Renal cortical epithelial cell (primary cell): ENCODE measurements around the gene FAR2. TPM values are rescaled to one million over a fixed set of nuclear protein-coding genes. Genes with fewer than 3 reads are reported as not detected.
"Not testable (repeated sequence)": the region's sequence is repeated elsewhere in the genome, so short reads cannot be mapped to it uniquely, and the experiment has no call there.

ENCODE experiments used
- DNase-seq: peaks from one replicate; pipeline ENCODE4 v3.0.0-alpha.2; 2011; ENCODE audit warnings: low read depth
- total RNA-seq: library from RNA; depleted of rRNA; stranded (reverse); fragments of >200 nt; gene quantifications from 2 replicates; pipeline ENCODE4 v1.2.3, GENCODE V29; 2014

FAR2 gene
- total RNA-seq = 1.6 and 17.0 TPM in 2 replicates

- peak; percentile 3 for DNase-seq
Observed at GRCh38 chr12:29148911-29149690, at the start of gene FAR2. Gene FAR2 (plus strand): TSS chr12:29149278. CDS start chr12:29270450, 121,172 bp downstream.

DNA sequence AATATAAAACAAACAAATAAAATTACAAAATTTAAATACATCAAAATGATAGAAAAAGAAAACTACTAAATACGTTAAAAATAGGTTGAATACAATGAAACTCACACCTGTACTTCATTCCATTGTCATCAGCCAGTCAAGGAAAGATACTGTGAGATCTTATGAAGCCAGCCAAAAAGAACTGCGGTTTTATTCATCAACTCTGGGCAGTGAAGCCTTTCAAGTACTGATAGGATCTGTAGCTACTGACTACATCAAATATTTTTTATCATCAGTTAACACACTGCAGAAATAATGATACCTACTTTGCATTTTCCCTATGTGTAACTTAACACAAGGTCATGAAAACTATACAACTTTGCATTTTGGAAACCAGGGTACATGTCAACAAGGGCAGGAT is 46.3 kb upstream of the FAR2 start:
- peak; percentile 3 for DNase-seq

GRCh38 chr12:29103539-29103974 is 45.5 kb upstream of the FAR2 start:
- no peak for DNase-seq

- DNase-seq = no peak
Observed at GRCh38 chr12:29104516-29104915, 44.6 kb upstream of the FAR2 start.

- DNase-seq = no peak
Observed at GRCh38 chr12:29110506-29111442, 38.3 kb upstream of the FAR2 start.

- DNase-seq = peak; percentile 34
Observed at GRCh38 chr12:29113101-29113500, 36.0 kb upstream of the FAR2 start.

DNA sequence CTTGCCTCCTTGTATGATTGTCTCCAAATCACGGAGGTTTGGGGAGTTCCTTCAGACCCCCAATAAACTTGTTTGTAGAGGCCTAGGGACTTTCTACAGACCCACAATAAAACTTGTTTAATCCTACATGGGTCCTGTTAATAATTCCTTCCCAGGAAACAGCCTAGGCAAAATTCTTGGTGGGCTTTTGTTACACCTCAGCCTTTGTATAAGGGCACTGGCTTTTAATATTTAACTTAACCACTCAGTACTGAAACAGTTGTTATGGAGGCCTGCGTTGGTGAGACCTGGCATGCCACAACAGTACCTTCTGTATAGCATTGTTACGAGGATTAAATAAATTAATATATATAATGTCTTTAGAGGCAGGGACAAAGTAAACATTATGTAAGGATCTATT is 32.7 kb upstream of the FAR2 start:
- DNase-seq = peak; percentile 73

GRCh38 chr12:29131539-29131938 is 17.5 kb upstream of the FAR2 start:
- no peak for DNase-seq

- no peak for DNase-seq
Observed at GRCh38 chr12:29132316-29132715, 16.8 kb upstream of the FAR2 start.

DNA sequence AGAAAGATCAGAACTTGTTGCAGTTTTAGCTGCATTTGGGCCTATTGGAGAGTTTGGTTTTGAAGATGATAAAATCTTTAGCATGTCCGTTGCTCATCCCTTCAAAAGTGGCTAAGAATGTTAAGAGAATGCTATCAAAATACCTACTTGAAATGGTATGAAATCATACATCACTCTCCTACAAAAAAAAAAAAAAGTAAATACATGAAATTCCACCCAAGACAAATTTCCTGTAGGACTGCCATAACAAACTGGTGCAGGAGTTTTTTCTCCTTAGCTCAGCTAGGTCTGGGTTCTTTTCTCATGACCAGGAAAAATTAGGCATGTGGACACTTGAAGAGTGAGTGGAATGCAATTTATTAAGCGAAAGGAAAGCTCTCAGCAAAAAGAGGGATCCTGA is 15.9 kb upstream of the FAR2 start:
- no peak for DNase-seq

GRCh38 chr12:29133680-29134079 is 15.4 kb upstream of the FAR2 start:
- DNase-seq = no peak

DNA sequence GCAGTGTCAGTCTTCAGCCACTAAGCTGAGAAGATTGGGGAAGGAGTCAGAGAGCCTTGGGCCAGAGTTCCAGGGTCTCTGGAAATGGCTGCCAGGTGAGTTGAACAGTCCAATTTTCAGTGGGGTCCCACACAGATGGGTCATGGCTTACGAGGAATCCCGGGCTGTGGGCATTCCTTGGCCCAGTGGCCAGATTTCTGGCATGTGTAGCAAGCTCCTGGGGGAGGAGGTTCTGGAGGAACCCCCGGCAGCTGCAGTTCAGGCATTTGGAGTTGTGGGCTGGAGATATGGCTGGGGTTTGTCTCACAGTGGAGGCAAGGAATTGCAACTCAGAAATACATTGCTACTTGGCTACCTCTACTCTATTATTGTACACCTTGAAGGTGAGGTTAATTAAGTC is 10.8 kb upstream of the FAR2 start:
- not testable (repeated sequence) for DNase-seq

DNA sequence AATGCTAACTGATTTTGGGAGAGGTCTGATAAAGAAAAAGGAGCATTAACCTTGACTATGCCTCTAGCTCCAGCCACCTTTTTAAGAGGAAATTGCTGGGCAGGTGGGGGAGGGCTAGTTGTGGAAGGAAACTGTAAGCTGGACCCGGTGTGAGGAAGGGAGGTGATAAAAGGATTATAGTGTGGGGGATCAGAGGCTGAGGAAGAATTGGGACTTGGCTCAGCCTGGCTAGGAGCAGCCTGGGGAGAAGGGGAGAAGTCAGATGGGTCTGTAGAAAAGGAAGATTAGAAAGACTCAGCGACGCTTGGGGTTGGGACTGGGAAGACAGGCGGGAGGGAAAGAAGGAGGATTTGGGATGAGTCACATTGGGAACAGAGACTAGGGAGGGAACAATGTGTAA is 10.2 kb upstream of the FAR2 start:
- DNase-seq = not testable (repeated sequence)

GRCh38 chr12:29145372-29146170 is 3.5 kb upstream of the FAR2 start:
- DNase-seq = no peak

GRCh38 chr12:29146196-29146595 is 2.9 kb upstream of the FAR2 start:
- no peak for DNase-seq

DNA sequence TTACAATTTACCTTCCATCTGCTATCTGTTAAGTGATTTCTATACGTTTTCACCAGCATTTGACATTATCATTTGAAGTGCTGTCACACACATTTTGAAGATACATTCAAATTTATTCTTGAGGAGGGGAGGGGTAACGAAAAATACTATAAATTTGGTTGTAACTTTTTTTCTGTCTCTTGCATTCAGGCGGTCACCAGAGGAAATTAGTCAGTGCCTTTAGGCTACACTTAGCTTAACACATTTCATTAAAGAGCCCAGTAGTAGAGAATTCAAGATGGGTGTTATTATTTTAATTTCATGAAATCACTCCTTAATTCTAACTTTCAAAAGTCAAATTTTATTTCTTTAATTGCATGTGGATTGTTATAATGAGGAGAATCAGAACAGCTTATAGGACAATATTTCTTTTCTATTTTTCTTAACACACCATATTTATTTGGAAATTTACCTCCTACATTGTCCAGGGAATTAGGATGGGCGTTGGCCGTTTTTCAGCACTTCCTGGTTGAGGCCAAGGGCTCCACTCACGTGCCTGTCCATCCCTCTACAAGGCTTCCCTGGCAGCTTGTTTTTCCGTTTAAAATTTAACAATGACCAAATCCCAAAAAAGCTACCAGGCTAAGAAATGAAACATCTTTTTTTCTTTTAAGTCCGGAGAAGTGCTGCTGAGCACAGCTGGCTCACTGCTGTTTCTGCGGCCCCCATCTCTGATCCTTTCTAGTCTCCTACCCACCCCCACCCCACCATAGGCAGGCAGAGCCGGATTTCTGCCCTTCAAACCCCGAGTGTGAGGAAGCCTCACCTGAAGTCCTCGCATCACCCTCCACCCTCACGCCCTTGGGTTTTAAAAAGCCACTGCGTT is 1.1 kb upstream of the FAR2 start:
- DNase-seq = peak; percentile 19

- DNase-seq = no peak
Observed at GRCh38 chr12:29148596-29148910, 525 bp upstream of the FAR2 start.

- DNase-seq = no peak
Observed at GRCh38 chr12:29149691-29150281, 708 bp downstream of the FAR2 start.

- DNase-seq = no peak
Observed at GRCh38 chr12:29150462-29150861, 1.4 kb downstream of the FAR2 start.

- no peak for DNase-seq
Observed at GRCh38 chr12:29152223-29152868, 3.3 kb downstream of the FAR2 start.
